Hepatocyte (in vitro differentiated cells): ENCODE data around the gene CASKIN1. TPM values are rescaled to one million over a fixed set of nuclear protein-coding genes. Genes with fewer than 3 reads are reported as not detected.

Source experiments
- DNase-seq: peaks from one replicate; pipeline ENCODE4 v3.0.0-alpha.2; 2016; ENCODE audit warnings: low spot score
- H2AFZ ChIP-seq: fragments of 200-600 bp; sonication (generic); 2 replicates; pipeline ENCODE4 v1.6.0; 2016; ENCODE audit warnings: antibody characterized with exemption, mild to moderate bottlenecking
- H3K27ac ChIP-seq: fragments of 200-600 bp; sonication (generic); 2 replicates; pipeline ENCODE4 v1.5.1; 2016; ENCODE audit warnings: mild to moderate bottlenecking
- H3K27me3 ChIP-seq: fragments of 200-600 bp; sonication (generic); 2 replicates; pipeline ENCODE4 v1.6.1; 2016
- H3K36me3 ChIP-seq: fragments of 200-600 bp; sonication (generic); replicated peaks from 2 replicates; pipeline ENCODE4 v1.5.1; 2016; ENCODE audit warnings: low read depth; ENCODE audit not compliant: insufficient read depth
- H3K4me1 ChIP-seq: fragments of 200-600 bp; sonication (generic); 2 replicates; pipeline ENCODE4 v1.5.1; 2016; ENCODE audit warnings: mild to moderate bottlenecking, moderate library complexity; ENCODE audit not compliant: insufficient read depth
- H3K4me2 ChIP-seq: fragments of 200-600 bp; sonication (generic); 2 replicates; pipeline ENCODE4 v1.6.0; 2016
- H3K4me3 ChIP-seq: fragments of 200-600 bp; sonication (generic); 2 replicates; pipeline ENCODE4 v1.5.1; 2016; ENCODE audit warnings: mild to moderate bottlenecking
- H3K79me2 ChIP-seq: fragments of 200-600 bp; sonication (generic); 2 replicates; pipeline ENCODE4 v1.6.0; 2017; ENCODE audit warnings: mild to moderate bottlenecking
- H3K9me2 ChIP-seq: fragments of 200-600 bp; sonication (generic); replicated peaks from 2 replicates; pipeline ENCODE4 v1.6.0; 2017; ENCODE audit warnings: mild to moderate bottlenecking; ENCODE audit not compliant: insufficient read depth
- H3K9me3 ChIP-seq: fragments of 200-600 bp; sonication (generic); 2 replicates; pipeline ENCODE4 v1.5.1; 2016; ENCODE audit warnings: low read depth, mild to moderate bottlenecking
- H4K20me1 ChIP-seq: fragments of 200-600 bp; sonication (generic); 2 replicates; pipeline ENCODE4 v1.6.0; 2016; ENCODE audit warnings: mild to moderate bottlenecking; ENCODE audit not compliant: insufficient read depth, poor library complexity, severe bottlenecking
- EZH2 ChIP-seq: fragments of 200-600 bp; sonication (generic); IDR thresholded peaks from 2 replicates; pipeline ENCODE4 v1.6.1; 2016; ENCODE audit warnings: antibody characterized with exemption, mild to moderate bottlenecking, borderline replicate concordance
- EZH2phosphoT487 ChIP-seq: fragments of 200-600 bp; sonication (generic); IDR thresholded peaks from one replicate; pipeline ENCODE4 v1.6.1; 2018; ENCODE audit warnings: antibody characterized with exemption, mild to moderate bottlenecking, low read depth, moderate library complexity; ENCODE audit not compliant: unreplicated experiment, severe bottlenecking
- WGBS: methylation state at CpG from one replicate; pipeline ENCODE4 v1.1.6; 2016; ENCODE audit warnings: low lambda C conversion rate; ENCODE audit errors: missing lambda C conversion rate; 5-methylcytosine and 5-hydroxymethylcytosine counted together
- polyA plus RNA-seq: library from polyadenylated mRNA; unstranded; fragments of >200 nt; fragmentation: Nextera tagmentation; extraction: Ambion mirVana; gene quantifications from 2 replicates; pipeline ENCODE4 v1.2.1, GENCODE V29; 2016
- total RNA-seq: library from RNA; depleted of rRNA; stranded (reverse); fragments of >200 nt; gene quantifications from 2 replicates; pipeline ENCODE4 v1.2.3, GENCODE V29; 2014
- TF ChIP-seq, protein P1 (sequence below): fragments of 200-600 bp; sonication (generic); IDR thresholded peaks from 2 replicates; pipeline ENCODE4 v1.5.1; 2016; ENCODE audit warnings: antibody characterized with exemption, mild to moderate bottlenecking; ENCODE audit not compliant: poor library complexity

CASKIN1 gene
- total and polyA plus RNA-seq, 2 experiments from 2014 or later: 0.47 to 1.7 TPM

GRCh38 chr16:2210386-2211365, 14.3 kb upstream of the CASKIN1 start, which contains the start of gene BRICD5:
Gene BRICD5, minus strand, starts transcription at chr16:2210863. Its CDS starts 30 bp downstream, at chr16:2210833.
- H2AFZ ChIP-seq: no peak within 1 kb of the TSS
- H3K9me2 ChIP-seq: no peaks in the 10 kb centered on the region
- H3K4me2 ChIP-seq: no peak within 1 kb of the TSS
- peaks cover 16% of the 10 kb centered on the region for H3K4me1 ChIP-seq
- H3K27ac ChIP-seq: no peak within 1 kb of the TSS
- WGBS: 63% methylated on average over 22 of the region's 24 CpGs
- peaks cover 30% of the 10 kb centered on the region for H3K79me2 ChIP-seq
- peaks cover 8% of the 10 kb centered on the region for H4K20me1 ChIP-seq
- DNase-seq: no peak
- no peaks in the 10 kb centered on the region for H3K36me3 ChIP-seq
- no peaks in the 10 kb centered on the region for H3K9me3 ChIP-seq
- no peak for TF ChIP-seq EZH2phosphoT487
- TF ChIP-seq, protein P1, sequence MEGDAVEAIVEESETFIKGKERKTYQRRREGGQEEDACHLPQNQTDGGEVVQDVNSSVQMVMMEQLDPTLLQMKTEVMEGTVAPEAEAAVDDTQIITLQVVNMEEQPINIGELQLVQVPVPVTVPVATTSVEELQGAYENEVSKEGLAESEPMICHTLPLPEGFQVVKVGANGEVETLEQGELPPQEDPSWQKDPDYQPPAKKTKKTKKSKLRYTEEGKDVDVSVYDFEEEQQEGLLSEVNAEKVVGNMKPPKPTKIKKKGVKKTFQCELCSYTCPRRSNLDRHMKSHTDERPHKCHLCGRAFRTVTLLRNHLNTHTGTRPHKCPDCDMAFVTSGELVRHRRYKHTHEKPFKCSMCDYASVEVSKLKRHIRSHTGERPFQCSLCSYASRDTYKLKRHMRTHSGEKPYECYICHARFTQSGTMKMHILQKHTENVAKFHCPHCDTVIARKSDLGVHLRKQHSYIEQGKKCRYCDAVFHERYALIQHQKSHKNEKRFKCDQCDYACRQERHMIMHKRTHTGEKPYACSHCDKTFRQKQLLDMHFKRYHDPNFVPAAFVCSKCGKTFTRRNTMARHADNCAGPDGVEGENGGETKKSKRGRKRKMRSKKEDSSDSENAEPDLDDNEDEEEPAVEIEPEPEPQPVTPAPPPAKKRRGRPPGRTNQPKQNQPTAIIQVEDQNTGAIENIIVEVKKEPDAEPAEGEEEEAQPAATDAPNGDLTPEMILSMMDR: no peak
- no peak for TF ChIP-seq EZH2
- no peaks in the 10 kb centered on the region for H3K27me3 ChIP-seq
- no peak within 1 kb of the TSS for H3K4me3 ChIP-seq

DNA sequence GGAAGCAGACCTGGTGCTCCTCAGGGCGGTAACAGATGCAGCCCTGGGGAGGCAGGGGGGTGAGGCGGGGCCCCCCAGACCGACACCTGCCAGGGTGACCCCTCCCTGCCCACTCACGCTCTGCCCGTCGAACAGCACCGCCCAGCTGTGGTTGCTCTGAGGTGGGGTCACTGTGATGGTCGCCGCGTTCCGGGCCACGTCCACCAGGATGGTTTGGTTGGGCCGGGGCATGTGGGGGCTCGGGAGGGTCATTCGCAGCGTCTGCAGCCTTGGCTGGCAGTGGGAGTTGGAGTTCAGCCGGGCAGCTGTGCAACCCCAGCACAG, 13.6 kb upstream of the CASKIN1 start:
- no peak overlapping the region for H2AFZ ChIP-seq
- no peak overlapping the region for H3K4me3 ChIP-seq
- DNase-seq: no peak
- WGBS: 97% methylated on average over 16 of the region's 17 CpGs
- H4K20me1 ChIP-seq: peaks cover 8% of the 10 kb centered on the region
- H3K79me2 ChIP-seq: peaks cover 31% of the 10 kb centered on the region
- no peak for TF ChIP-seq EZH2phosphoT487
- TF ChIP-seq, protein P1: no peak
- TF ChIP-seq EZH2: no peak
- no peaks in the 10 kb centered on the region for H3K9me3 ChIP-seq
- no peak overlapping the region for H3K27ac ChIP-seq
- H3K36me3 ChIP-seq: no peaks in the 10 kb centered on the region
- no peak overlapping the region for H3K4me2 ChIP-seq
- H3K27me3 ChIP-seq: no peaks in the 10 kb centered on the region
- no peaks in the 10 kb centered on the region for H3K9me2 ChIP-seq
- H3K4me1 ChIP-seq: peaks cover 16% of the 10 kb centered on the region

- H3K27me3 ChIP-seq: no peaks in the 10 kb centered on the region
- H3K9me3 ChIP-seq: no peaks in the 10 kb centered on the region
- H3K4me2 ChIP-seq: no peak overlapping the region
- 90% methylated on average over 29 of the region's 29 CpGs for WGBS
- no peaks in the 10 kb centered on the region for H3K36me3 ChIP-seq
- no peak overlapping the region for H3K27ac ChIP-seq
- no peak overlapping the region for H3K4me3 ChIP-seq
- no peak for DNase-seq
- H2AFZ ChIP-seq: no peak overlapping the region
- H4K20me1 ChIP-seq: peaks cover 8% of the 10 kb centered on the region
- H3K79me2 ChIP-seq: peaks cover 31% of the 10 kb centered on the region
- H3K4me1 ChIP-seq: peaks cover 16% of the 10 kb centered on the region
- H3K9me2 ChIP-seq: no peaks in the 10 kb centered on the region
- TF ChIP-seq, protein P1: no peak
- TF ChIP-seq EZH2: no peak
- no peak for TF ChIP-seq EZH2phosphoT487
These were observed 13.0 kb upstream of the CASKIN1 start for GRCh38 chr16:2209258-2210008.
